GM18517 (cell line): ENCODE measurements around the gene FOXI1.

Experiments
- ATAC-seq: cut with Tn5 transposase; IDR thresholded peaks from one replicate; pipeline ENCODE4 v1.9.1; 2021; ENCODE audit warnings: mild to moderate bottlenecking, moderate library complexity; ENCODE audit not compliant: unreplicated experiment

FOXI1 gene

GRCh38 chr5:170148430-170149205 is 42.9 kb downstream of the FOXI1 start:
- ATAC-seq = no peak

DNA sequence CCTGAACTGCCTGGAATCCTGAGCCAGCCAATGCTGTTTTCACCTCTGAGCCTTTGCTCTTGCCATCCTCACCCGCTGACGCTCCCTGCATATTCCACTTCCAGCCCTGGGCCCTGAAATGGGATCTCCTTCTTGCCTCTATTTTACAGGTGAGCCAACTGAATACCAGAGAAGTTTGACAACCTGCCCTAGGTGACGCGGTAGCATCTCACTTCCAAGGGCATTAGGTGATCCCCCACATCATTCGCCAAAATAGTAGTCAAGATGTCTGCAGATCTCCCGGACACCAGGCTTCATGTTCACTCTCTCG is 43.5 kb downstream of the FOXI1 start:
- ATAC-seq = no peak

GRCh38 chr5:170150713-170151096 is 45.0 kb downstream of the FOXI1 start:
- ATAC-seq = no peak

DNA sequence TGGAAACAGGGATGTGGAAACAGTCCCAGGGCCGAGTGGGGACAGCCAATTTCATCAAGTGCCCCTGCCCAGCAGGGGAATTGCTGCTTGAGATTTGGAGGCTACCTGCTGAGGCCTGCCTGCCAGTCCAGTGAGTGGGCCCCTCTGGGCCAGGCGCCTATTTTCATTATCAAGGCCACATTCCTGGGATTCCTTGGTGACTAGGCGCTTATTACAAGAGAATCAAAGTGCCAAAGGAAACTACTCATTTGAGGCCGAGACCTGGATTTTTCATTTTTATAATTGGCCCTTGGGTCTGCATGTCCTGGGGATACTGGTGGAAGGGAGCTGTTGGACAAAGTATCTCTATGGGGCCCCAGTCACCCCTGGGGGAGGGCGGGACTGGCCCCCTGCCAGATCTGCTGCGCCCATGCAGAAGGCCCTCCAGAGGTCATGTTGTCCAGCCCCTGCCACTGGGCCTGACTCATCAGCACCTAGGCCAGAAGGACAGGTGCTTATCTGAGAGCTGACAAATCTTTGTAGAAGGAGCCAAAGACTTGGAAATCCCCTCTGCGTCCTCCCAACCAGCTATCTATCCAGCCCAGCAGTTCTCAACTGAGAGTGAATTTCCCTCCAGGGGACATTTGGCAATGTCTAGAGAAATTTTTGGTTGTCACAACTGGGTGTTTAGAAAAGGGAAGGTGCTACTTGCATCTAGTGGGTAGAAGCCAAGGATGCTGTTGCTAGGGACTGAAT is 45.6 kb downstream of the FOXI1 start:
- ATAC-seq = no peak

GRCh38 chr5:170152767-170153166 is 47.1 kb downstream of the FOXI1 start:
- no peak for ATAC-seq

- ATAC-seq = no peak
These were observed 48.6 kb downstream of the FOXI1 start for GRCh38 chr5:170154297-170154696.

GRCh38 chr5:170154744-170155143 is 49.0 kb downstream of the FOXI1 start:
- no peak for ATAC-seq

GRCh38 chr5:170155771-170156170 is 50.1 kb downstream of the FOXI1 start:
- no peak for ATAC-seq

DNA sequence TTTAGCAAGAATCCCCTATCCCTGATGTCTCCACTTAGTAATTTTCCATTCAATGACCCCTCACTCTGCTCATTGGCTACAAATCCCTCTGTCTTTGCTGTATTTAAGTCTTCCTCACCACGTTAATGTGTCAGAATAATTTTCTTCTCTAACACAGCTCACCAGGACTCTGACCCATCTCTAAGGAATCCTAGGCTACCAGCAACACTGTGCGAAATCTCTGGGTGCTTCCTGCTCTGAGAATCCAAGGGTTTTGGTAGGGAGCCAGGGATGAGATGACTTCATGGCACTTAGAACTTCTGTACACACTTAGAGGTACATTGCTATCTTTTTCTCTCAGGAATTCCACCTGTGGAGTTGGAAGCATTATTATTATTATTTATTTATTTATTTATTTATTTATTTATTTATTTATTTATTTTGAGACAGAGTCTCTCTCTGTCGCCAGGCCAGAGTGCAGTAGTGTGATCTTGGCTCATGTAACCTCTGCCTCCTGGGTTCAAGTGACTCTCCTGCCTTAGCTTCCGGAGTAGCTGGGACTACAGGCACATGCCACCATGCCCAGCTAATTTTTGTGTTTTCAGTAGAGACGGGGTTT is 53.5 kb downstream of the FOXI1 start:
- ATAC-seq = no peak
